ENCODE measurements around the gene PC.

- TF ChIP-seq CTCF (conservative IDR thresholded peaks at IDR 0.05; ENCODE audit: low read depth, low read length) (no peak), EZH2 (IDR thresholded peaks at IDR 0.05; ENCODE audit: borderline replicate concordance, low read depth, low read length, poor library complexity, severe bottlenecking) (no peak)
Measured at GRCh38 chr11:66987924-66988637, 29.9 kb upstream of the PC start.

Measured in A673 (cell line).